ES-I3 (cell line): ENCODE results near the gene ACTA2.

Experiments
- H3K36me3 ChIP-seq: 2 replicates; pipeline ENCODE4 v1.6.1; 2013; ENCODE audit warnings: mild to moderate bottlenecking, low read length, control low read depth, moderate library complexity; ENCODE audit not compliant: insufficient read depth
- H3K4me1 ChIP-seq: 2 replicates; pipeline ENCODE4 v1.6.1; 2013; ENCODE audit warnings: mild to moderate bottlenecking, control low read depth, low read length; ENCODE audit not compliant: insufficient read depth
- H3K9ac ChIP-seq: 2 replicates; pipeline ENCODE4 v1.6.1; 2013; ENCODE audit warnings: low read depth, mild to moderate bottlenecking, low read length, moderate library complexity
- H3K9me3 ChIP-seq: 2 replicates; pipeline ENCODE4 v1.6.1; 2013; ENCODE audit warnings: mild to moderate bottlenecking, low read length, moderate library complexity; ENCODE audit not compliant: control insufficient read depth, insufficient read depth

The ACTA2 gene

DNA sequence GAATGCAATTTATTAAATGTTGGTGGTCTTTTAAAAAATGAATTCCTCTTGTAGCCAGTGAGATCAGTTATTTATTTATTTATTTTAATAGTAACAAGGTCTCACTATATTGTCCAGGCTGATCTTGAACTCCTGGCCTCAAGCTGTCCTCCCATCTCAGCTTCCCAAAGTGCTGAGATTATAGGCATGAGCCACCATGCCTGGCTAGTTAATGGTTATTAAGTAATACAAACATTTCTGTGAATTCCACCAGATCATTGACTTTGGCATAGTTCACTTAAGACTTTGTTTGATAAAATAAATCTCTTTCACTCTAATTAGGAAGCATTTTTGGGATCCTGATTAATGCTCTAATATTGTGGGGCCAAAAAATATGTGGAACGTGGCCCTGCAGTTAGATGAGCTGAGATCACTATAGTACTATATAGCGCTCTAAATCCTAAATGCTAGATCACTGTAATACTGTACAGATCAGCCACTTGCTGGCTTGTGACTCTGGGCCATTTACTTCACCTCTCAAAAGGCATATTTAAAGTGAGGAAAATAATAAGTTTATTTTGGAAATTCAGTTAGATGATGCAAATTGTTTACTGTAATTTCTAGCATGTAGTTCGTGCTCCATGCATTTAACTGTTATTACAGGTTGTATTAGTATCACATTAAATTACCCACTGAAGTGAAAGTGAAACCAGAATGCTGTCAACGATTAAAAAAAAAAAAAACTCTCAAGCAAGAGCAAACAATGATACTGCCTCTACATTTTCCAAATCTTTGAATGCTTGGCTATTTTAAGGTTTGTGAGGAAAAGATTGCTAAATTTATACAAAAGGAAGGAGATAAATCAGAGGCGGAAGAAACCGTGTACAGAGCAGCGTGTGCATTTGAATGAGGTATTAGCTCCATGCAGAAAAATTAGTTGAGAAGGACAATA, 22.1 kb upstream of the ACTA2 start:
- Histone ChIP-seq H3K9ac (no peak overlapping the region), H3K36me3 (no peaks in the 10 kb centered on the region), H3K9me3 (no peaks in the 10 kb centered on the region), H3K4me1 (peaks cover 3% of the 10 kb centered on the region; the same call in 1 of the 2 replicates)

DNA sequence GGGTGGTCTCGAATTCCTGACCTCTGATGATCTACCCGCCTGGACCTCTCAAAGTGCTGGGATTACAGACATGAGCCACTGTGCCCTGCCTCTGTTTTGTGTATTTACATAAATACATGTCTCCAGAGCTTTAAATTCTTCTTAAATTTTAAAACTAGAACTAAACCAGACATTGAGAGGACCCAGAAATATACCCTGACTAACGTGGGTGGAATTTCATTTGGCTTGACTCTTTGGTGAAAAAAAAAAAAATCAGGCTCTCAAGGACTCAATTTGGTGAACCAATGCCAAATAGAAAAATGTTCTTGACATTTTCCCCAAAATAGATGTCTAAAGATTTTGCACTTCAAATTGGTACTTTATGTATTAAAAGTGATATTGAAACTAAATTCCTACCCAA, 21.4 kb upstream of the ACTA2 start:
- H3K4me1 ChIP-seq, result no peaks in the 10 kb centered on the region

DNA sequence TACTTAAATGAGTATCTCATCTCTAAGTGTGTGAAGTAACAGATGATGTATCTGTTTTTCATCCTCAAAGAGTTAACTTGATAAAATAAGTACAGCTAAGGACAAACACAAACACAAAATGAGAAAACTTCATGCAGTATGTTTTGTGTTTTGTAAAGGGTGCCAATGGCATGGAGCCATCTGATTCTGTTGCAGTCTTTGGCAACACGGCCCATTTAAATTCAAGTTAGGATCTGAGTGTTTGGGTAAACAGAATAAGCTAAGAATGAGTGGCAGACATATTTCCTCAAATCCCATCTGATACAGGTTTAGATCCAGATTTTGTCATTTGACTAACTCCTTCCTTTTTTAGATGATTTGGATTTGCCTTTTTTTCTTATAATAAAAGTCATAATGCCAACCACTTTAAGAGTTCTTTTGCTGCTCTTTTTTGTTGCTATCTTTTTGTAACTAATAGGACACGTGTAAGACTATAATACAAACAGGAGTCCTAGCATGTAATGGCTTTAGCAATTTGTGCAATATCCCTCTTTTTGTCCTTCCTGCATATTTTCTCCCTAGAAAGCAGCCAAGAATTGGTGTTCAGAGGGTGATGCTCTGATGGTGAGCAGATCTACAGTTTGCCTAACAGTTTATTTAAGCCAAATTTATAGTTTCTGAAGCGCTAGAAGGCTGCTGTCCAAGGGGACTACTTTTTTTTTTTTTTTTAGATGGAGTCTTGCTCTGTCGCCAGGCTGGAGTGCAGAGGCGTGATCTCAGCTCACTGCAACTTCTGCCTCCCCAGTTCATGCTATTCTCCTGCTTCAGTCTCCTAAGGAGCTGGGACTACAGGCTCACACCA, 18.9 kb upstream of the ACTA2 start:
- no peaks in the 10 kb centered on the region for H3K4me1 ChIP-seq
- H3K9ac ChIP-seq, result no peak overlapping the region
- no peaks in the 10 kb centered on the region for H3K9me3 ChIP-seq
- no peaks in the 10 kb centered on the region for H3K36me3 ChIP-seq

More for the DNA sequence above, 21.4 kb upstream of the ACTA2 start:
- Histone ChIP-seq H3K9me3 (no peaks in the 10 kb centered on the region), H3K36me3 (no peaks in the 10 kb centered on the region), H3K9ac (no peak overlapping the region)

DNA sequence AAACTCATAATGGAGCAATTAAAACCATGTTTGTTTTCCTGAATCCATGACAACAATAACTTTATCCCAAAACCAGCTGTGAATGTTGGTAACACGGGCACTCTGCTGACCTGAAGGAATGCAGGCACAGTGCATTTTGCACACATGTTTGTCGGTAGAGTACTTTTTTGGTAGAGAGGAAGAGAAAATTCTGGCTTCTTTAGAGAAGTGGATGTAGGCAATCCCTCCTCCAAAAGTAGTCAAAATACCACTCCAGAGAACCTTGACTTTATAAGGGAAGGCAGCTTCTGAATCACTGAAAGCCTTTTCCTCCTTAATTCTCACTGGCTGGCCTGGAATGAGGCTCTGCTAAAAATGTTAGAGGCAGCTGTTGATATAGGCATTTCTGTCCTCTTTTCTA, 15.8 kb upstream of the ACTA2 start:
- Histone ChIP-seq H3K9ac (no peak overlapping the region), H3K4me1 (peaks cover 5% of the 10 kb centered on the region), H3K9me3 (no peaks in the 10 kb centered on the region), H3K36me3 (no peaks in the 10 kb centered on the region)

DNA sequence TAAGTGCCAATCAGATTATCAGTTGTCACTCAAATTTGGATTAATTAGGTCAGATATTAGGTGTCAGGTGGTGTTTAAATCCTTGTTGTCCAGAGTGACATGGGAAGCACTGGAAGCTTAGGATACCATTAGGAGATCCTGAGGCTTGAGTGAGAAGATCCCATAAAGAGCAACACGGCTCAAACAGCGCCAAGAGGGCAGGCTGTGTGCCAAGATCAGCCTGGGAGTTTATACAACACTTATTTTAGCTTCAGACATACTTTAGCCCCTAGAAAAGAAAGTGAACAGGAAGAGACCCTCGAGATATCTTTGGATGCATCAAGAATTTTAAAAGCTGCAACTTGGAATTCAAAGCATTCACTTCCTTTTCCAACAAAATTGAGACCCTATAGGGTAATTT, 14.2 kb upstream of the ACTA2 start:
- Histone ChIP-seq H3K4me1 (peaks cover 5% of the 10 kb centered on the region), H3K36me3 (no peaks in the 10 kb centered on the region), H3K9me3 (no peaks in the 10 kb centered on the region), H3K9ac (no peak overlapping the region)

DNA sequence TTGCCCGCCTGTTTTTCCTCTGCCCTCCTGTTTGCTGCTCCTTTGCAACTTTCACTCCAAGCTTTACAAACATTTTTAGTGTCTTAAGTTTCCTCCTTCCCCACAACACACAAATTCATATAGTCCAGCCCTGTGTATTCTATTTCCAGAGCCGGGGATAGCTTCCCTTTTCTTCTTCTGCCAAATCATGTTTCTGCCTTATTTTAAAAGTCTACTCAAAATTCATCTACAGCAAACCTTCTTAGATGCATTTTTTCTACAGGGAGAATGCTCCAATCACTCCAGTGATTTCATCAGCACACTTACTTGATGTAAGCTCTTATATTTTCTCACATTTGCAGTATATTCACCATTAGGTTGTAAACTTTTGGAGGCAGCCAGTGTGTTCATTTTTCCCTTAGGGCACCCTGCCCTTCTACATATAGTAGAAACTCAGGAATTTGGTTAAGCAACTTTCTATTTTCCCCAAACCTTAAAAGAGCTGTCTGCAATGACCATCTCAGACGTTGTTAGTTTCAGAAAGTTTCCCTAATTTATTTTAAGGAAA, 12.4 kb upstream of the ACTA2 start:
- Histone ChIP-seq H3K36me3 (no peaks in the 10 kb centered on the region), H3K9me3 (no peaks in the 10 kb centered on the region), H3K4me1 (peaks cover 5% of the 10 kb centered on the region), H3K9ac (no peak overlapping the region)

DNA sequence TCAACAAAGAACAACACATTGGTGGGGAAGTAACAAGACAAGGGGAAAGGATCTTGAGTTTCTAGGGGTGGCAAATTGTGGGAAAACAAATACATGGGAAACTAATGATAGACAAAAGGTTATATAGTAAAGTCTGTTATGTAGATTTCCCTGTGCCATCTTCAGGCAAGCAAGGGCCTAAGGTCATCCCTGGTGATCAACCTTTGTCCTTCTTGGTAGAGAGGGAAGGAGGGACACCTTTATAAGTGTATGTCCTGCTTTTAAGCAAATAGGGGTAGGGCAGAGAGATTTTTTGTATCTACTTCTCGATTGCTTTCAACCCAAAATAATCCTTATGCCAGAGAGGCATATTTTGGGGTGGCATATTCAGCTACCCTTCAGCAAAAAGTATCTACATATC, 11.8 kb upstream of the ACTA2 start:
- Histone ChIP-seq H3K9ac (no peak overlapping the region), H3K4me1 (peaks cover 5% of the 10 kb centered on the region), H3K9me3 (no peaks in the 10 kb centered on the region), H3K36me3 (no peaks in the 10 kb centered on the region)

DNA sequence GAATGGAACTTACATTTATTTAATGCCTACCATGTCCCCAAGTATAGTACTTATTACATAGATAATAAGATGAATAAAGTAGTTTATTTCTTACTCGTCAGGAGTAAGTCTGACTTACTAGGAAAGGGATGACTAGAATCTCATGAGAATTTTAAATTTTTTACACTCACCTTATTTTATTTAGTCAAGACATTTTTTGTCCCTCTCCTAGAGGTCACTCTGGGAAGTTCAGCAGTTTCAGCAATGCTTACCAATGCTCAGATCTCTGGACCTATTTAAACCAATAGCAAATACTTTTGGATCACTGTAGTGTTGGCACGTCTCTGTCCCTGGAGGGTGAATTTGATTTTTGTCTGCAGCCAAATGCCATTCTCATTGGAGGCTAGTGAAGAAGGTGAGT, 10.7 kb upstream of the ACTA2 start:
- Histone ChIP-seq H3K36me3 (no peaks in the 10 kb centered on the region), H3K9me3 (no peaks in the 10 kb centered on the region), H3K4me1 (peaks cover 5% of the 10 kb centered on the region), H3K9ac (no peak overlapping the region)

DNA sequence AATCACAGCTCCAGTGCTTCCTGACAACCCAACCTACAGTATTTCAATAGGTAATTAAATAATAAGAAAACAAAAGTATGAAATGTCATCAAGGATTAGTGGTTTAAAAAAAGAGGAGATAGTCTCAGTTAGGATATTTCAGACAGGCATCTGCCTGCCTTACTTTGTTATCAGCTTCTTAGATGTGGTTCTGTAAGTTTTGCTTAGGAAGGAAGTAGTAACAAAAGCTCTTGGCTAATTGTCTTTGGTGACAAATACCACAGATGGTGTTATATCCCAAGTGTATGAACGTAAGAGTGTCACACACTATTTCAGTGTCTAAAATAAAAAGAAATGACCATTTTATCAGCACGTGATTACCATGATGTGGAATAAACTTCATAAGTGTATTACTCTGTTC, 9.8 kb upstream of the ACTA2 start:
- Histone ChIP-seq H3K4me1 (peaks cover 5% of the 10 kb centered on the region), H3K9ac (no peak overlapping the region), H3K9me3 (no peaks in the 10 kb centered on the region), H3K36me3 (no peaks in the 10 kb centered on the region)

DNA sequence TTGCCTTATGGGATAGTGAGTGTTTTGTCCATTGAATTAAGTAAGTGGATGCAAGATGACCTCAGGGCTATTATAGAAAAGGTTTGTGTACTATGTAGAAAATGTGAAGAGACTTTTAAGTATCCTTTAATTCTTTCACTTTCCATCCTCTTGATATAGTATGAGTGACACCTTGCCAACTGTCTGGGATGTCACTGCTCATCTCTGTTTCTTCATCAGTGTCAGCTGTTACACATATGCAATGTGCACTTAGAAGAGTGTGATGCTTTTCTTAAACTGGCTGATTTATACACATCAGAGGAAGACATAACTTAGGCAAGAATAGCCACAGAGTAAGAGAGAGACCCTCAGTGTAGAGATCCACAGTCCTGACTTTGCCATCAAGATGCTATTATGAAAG, 8.7 kb upstream of the ACTA2 start:
- no peaks in the 10 kb centered on the region for H3K36me3 ChIP-seq
- H3K9ac ChIP-seq, result no peak overlapping the region
- no peaks in the 10 kb centered on the region for H3K9me3 ChIP-seq
- H3K4me1 ChIP-seq, result peaks cover 5% of the 10 kb centered on the region

DNA sequence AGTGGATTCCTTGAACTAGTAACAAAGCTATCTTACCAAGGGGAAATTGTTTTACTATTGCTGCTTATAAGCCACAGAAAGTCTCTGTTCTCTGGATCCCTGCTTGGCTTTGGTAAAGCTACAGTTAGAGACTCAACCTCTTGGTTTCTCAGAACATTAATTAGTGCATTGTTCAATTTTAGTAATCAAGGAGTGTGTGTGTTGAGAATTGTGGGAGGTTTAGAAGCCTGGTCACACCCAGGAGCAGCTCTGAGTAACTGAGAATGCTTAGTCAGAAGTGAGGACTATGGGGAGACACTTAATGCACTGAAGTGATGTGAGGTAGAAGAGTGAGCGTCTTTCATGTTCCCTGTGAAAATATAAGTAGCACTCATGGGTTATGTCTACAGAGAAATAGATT, 8.2 kb upstream of the ACTA2 start:
- Histone ChIP-seq H3K4me1 (peaks cover 5% of the 10 kb centered on the region), H3K36me3 (no peaks in the 10 kb centered on the region)

DNA sequence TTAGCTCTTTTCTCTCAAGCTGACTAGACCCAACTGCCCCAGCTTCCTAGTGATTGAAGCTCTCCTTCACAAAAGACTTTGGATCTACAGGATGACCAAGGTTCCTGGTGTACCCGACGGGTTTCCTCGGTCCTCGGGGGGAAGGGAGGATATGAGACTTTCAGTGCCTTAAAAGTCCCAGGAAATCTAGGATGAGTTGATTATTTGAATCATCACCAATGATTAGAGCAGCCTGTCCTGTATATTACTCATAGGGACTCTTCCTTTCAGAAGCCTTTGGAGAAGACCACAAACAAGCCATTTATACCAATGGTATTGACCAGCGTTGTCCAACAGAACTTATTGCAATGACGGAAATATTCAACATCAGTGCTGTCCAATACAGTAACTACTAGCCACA, 6.1 kb upstream of the ACTA2 start:
- H3K4me1 ChIP-seq, result no peaks in the 10 kb centered on the region
- H3K9ac ChIP-seq, result no peak overlapping the region
- no peaks in the 10 kb centered on the region for H3K36me3 ChIP-seq
- no peaks in the 10 kb centered on the region for H3K9me3 ChIP-seq

More for the DNA sequence above, 8.2 kb upstream of the ACTA2 start:
- H3K9me3 ChIP-seq, result no peaks in the 10 kb centered on the region
- H3K9ac ChIP-seq, result no peak overlapping the region

DNA sequence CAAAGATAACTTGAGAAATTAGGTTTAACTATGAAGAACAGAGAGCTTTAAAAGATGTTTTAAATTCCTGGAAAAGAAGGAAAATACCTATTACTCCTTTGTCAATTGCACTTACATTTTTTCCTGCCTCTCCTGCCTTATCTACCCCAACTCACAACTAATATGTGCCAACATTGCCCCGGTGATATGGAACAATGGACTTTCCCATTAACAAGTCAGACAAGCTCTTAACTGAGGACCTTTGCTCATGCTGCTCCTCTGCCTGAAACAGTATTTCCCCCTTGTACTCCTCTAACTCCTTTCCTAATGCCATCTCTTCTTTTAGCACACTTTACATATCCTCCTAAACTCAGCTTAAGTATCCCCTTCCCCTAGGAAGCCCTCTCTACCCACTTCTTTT, 4.8 kb upstream of the ACTA2 start:
- Histone ChIP-seq H3K36me3 (no peaks in the 10 kb centered on the region), H3K4me1 (no peaks in the 10 kb centered on the region), H3K9ac (no peak overlapping the region), H3K9me3 (no peaks in the 10 kb centered on the region)

DNA sequence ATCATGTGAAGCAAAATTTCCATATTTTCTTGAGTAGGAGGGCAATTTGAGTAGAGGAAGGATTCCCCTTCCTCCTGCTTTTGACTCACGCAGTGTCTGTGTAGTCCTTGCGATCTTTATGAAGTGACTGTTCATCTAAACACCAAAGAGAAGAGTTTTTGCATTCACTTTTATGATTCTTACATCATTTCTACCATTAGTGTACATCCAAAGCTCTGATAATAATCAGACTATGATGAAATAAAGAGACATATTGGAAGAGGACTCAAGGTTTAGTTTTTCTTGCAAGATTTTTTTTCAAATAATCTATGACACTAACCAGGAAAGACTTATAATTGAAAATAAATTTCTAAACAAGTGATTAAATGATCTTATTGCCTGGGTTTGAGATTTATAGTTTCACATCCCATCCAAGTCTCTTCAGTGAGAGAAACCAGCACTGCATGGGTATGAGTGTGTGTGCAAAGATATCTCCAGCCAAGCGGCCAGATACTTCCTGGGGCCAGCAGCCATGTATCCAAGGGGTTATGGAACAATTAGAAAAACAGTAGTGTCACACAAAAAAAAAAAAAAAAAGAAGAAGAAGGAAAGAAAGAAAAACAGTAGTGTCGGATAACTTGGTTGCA, 2.0 kb upstream of the ACTA2 start:
- H3K4me1 ChIP-seq, result 0 out of 2 replicates have a peak, but pooled peaks cover 4% of the 10 kb centered on the region
- H3K9ac ChIP-seq, result no peak overlapping the region
- H3K9me3 ChIP-seq, result no peaks in the 10 kb centered on the region
- no peaks in the 10 kb centered on the region for H3K36me3 ChIP-seq
